Testis (tissue), 3 donors: ENCODE results near the gene SHC2. TPM values are rescaled to one million over a fixed set of nuclear protein-coding genes. Genes with fewer than 3 reads are reported as not detected.
"Not testable (repeated sequence)": the region's sequence is repeated elsewhere in the genome, so short reads cannot be mapped to it uniquely, and the experiment has no call there.

ENCODE experiments used
- DNase-seq: peaks from one replicate; pipeline ENCODE4 v3.0.0-alpha.2; 2019
- H3K27ac ChIP-seq, 2 donors: fragments of 200-600 bp; sonication (generic); one replicate each; pipeline ENCODE4 v1.5.1; 2019
- H3K27me3 ChIP-seq: fragments of 200-600 bp; sonication (generic); one replicate; pipeline ENCODE4 v1.5.1; 2019
- H3K36me3 ChIP-seq: fragments of 200-600 bp; sonication (generic); one replicate; pipeline ENCODE4 v1.5.1; 2017; ENCODE audit warnings: low read depth; ENCODE audit errors: missing control alignments
- H3K4me1 ChIP-seq: fragments of 200-600 bp; sonication (generic); one replicate; pipeline ENCODE4 v1.5.1; 2019
- H3K4me3 ChIP-seq, 2 donors: fragments of 200-600 bp; sonication (generic); one replicate each; pipeline ENCODE4 v1.5.1; 2017 to 2019
- H3K9me3 ChIP-seq: fragments of 200-600 bp; sonication (generic); one replicate; pipeline ENCODE4 v1.5.1; 2017
- CTCF ChIP-seq, 3 experiments: fragments of 450-650 bp in 2 of 3; fragments of 200-600 bp in 1 of 3; sonication (generic) in 1 of 3; IDR thresholded peaks; one replicate each; pipeline ENCODE4 v1.5.1; 2016 to 2019; ENCODE audit warnings: antibody characterized with exemption in 3 of 3, mild to moderate bottlenecking in 2 of 3, moderate library complexity in 1 of 3
- POLR2A ChIP-seq: fragments of 450-650 bp; IDR thresholded peaks from one replicate; pipeline ENCODE4 v1.6.1; 2017; ENCODE audit warnings: antibody characterized with exemption, mild to moderate bottlenecking, moderate library complexity
- WGBS, 2 donors: methylation state at CpG; one replicate each; pipeline ENCODE4 v1.1.5; 2018; 5-methylcytosine and 5-hydroxymethylcytosine counted together
- intact Hi-C: fragments of 100-400 bp; cut with DNase I; formaldehyde crosslinking; loops from one replicate; pipeline ENCODE4 v1.15.1; 2023; ENCODE audit warnings: low total_unique reads
- polyA plus RNA-seq: library from polyadenylated mRNA; stranded (reverse); fragments of 350-450 nt; fragmentation: Illumina TruSeq; extraction: RNeasy Lipid Tissue Mini Kit (QIAGEN cat#74804); gene quantifications from one replicate; pipeline ENCODE4 v1.2.3, GENCODE V29; 2014; ENCODE audit warnings: low read depth, low replicate concordance; ENCODE audit not compliant: insufficient read depth
- total RNA-seq, 2 donors: library from RNA; depleted of rRNA; stranded (reverse); fragments of >200 nt; gene quantifications; one replicate each; pipeline ENCODE4 v1.2.3, GENCODE V29; 2016

The SHC2 gene
- total and polyA plus RNA-seq, 3 donors from 2014 or later: 26.7 to 67.3 (median 57.8) TPM

GRCh38 chr19:485583-486236 is 24.9 kb upstream of the SHC2 start:
- no peak overlapping the region for H3K4me3 ChIP-seq
- H3K36me3 ChIP-seq: no peaks in the 10 kb centered on the region
- H3K27ac ChIP-seq: peak overlapping the region; percentile 4 to 71
- intact Hi-C loops: no loop called here
- H3K27me3 ChIP-seq: no peaks in the 10 kb centered on the region
- WGBS, 2 donors: 35 to 46% methylated on average over 3 to 23 of the region's 23 CpGs
- H3K4me1 ChIP-seq: peaks cover 13% of the 10 kb centered on the region
- H3K9me3 ChIP-seq: no peaks in the 10 kb centered on the region
- TF ChIP-seq CTCF (IDR thresholded peaks at IDR 0.05): no peak
- DNase-seq: peak; percentile 90

DNA sequence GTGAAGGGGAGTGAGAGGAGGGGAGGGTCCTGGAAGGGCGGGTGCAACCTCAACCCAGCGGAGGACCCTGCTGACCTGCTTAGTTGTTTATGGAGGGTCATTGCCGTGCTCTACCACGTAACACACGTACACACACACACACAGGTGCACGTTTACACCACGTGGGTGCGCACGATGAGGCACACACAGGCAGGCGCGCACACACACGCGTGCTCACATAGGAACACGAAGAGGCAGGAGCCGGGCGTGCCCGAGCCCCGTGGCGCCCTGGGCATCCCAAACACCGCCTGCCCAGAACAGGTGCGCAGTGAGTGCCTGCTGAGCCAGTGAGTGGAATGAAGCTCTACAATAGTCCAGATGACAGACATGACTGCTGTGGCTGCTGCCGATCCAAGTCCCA is 24.2 kb upstream of the SHC2 start:
- peaks cover 13% of the 10 kb centered on the region for H3K4me1 ChIP-seq
- H3K36me3 ChIP-seq: no peaks in the 10 kb centered on the region
- H3K27ac ChIP-seq: peak overlapping the region; percentile 4 to 71
- DNase-seq: no peak
- intact Hi-C loops: no loop called here
- TF ChIP-seq POLR2A: no peak
- no peak for TF ChIP-seq CTCF (IDR thresholded peaks at IDR 0.05)
- 77 to 82% methylated on average over 6 to 22 of the region's 22 CpGs for WGBS, 2 donors
- no peaks in the 10 kb centered on the region for H3K9me3 ChIP-seq
- H3K27me3 ChIP-seq: no peaks in the 10 kb centered on the region
- no peak overlapping the region for H3K4me3 ChIP-seq

DNA sequence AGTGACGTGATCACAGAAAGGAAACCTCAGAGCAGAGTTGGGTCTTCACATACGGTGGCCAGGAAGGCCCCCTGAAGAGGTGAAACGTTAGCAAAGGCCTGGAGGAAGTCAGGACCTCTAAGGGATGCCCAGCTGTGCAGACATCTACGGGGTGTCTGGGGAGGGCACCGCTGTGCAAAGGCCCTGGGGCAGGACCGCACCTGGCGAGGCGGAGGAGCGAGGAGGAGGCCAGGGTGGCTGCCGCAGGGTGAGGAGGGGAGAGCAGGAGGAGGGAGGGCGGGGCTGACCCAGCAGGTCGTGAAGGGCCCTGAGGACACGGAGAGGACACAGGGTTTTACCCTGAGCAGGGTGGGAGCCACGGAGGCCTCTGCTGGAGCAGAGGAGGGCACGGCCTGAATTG is 23.7 kb upstream of the SHC2 start:
- intact Hi-C loops: no loop called here
- DNase-seq: no peak
- 74 to 90% methylated on average over 15 of the region's 15 CpGs for WGBS, 2 donors
- Histone ChIP-seq H3K4me3 (no peak overlapping the region), H3K9me3 (no peaks in the 10 kb centered on the region), H3K36me3 (no peaks in the 10 kb centered on the region), H3K4me1 (peaks cover 16% of the 10 kb centered on the region), H3K27me3 (no peaks in the 10 kb centered on the region), H3K27ac (no peak overlapping the region)
- no peak for TF ChIP-seq CTCF (IDR thresholded peaks at IDR 0.05)

- TF ChIP-seq POLR2A: no peak
- Histone ChIP-seq H3K27me3 (no peaks in the 10 kb centered on the region), H3K36me3 (no peaks in the 10 kb centered on the region), H3K9me3 (no peaks in the 10 kb centered on the region), H3K4me3 (no peak overlapping the region), H3K27ac (no peak overlapping the region), H3K4me1 (peaks cover 15% of the 10 kb centered on the region)
- intact Hi-C loops: no loop called here
- 64 to 71% methylated on average over 15 to 21 of the region's 21 CpGs for WGBS, 2 donors
- no peak for DNase-seq
Measured at GRCh38 chr19:483332-484072, 22.7 kb upstream of the SHC2 start.

DNA sequence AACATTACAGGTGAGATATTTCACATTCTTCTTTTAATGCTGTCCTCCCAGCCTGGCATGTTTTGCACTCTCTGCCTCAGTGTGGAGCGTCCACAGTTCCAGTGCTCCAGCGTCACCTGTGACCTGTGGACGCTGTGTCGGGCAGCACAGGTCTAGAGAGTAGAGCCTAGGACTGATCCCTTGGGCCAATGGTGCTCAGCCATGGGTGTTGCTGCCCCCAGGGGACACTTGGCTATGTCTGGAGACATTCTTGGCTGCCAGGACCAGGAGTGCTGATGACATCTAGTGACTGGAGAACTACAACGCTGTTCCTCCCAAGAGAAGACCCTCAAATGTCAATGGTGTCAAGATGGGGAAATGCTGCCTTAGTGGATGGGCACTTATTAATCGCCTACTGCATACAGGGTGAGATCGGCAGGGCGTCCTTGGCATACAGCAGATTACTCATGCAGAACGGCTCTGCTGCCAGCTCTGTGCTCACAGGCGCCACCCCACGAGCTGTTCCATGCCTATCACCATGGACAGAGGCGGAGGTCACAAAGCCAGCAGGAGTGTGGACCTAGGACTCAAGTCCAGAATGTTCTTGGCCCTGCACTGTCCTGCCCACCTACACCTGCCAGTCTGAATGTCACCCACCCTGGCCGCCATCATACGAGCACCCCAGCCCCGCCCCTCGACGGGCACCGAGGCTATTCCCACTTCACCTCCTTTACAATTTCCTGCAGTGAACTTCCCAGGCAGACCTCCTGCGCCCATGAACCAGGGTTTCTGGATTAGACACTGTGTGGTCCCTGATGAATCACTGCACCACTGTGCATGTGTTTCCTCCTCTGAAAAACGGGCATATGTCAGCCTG is 21.6 kb upstream of the SHC2 start:
- H3K36me3 ChIP-seq: no peaks in the 10 kb centered on the region
- no peak overlapping the region for H3K4me3 ChIP-seq
- whole genome bisulfite sequencing, 2 donors: 64 to 75% methylated on average over 17 to 20 of the region's 20 CpGs
- TF ChIP-seq CTCF (IDR thresholded peaks at IDR 0.05): no peak
- TF ChIP-seq POLR2A: no peak
- no peaks in the 10 kb centered on the region for H3K27me3 ChIP-seq
- no peak overlapping the region for H3K27ac ChIP-seq
- intact Hi-C loops: no loop called here
- DNase-seq: no peak
- H3K4me1 ChIP-seq: peaks cover 10% of the 10 kb centered on the region
- no peaks in the 10 kb centered on the region for H3K9me3 ChIP-seq

- H3K27ac ChIP-seq, H3K9me3 ChIP-seq, H3K36me3 ChIP-seq, H3K4me3 ChIP-seq, H3K27me3 ChIP-seq, intact Hi-C loops, DNase-seq: not testable (repeated sequence)
- peaks cover 10% of the 10 kb centered on the region for H3K4me1 ChIP-seq
- WGBS, 2 donors: 89 to 91% methylated on average over 3 of the region's 3 CpGs
Measured at GRCh38 chr19:481100-481499, 20.3 kb upstream of the SHC2 start.
